CD4-positive, alpha-beta T cell (primary cell): ENCODE results near the gene LGALS14. TPM values are rescaled to one million over a fixed set of nuclear protein-coding genes. Genes with fewer than 3 reads are reported as not detected.

Experiments
- ATAC-seq: fragments of 200-7000 bp; cut with Tn5 transposase; one replicate; pipeline ENCODE4 v1.10.0; 2022; ENCODE audit warnings: mild to moderate bottlenecking; ENCODE audit not compliant: poor library complexity
- CTCF ChIA-PET: fragments of 350-600 bp; sonication (Branson Sonifier 250); formaldehyde crosslinking; loops from one replicate; lab custom pipeline; 2021; ENCODE audit warnings: antibody characterized with exemption, inconsistent platforms; lab: Charles Lee
- POLR2A ChIA-PET: fragments of 350-600 bp; sonication (Branson Sonifier 250); formaldehyde crosslinking; loops from one replicate; lab custom pipeline; 2021; ENCODE audit warnings: antibody characterized with exemption, inconsistent platforms; lab: Charles Lee
- DNase-seq, 14 experiments: peaks; one replicate each; pipeline ENCODE4 v3.0.0-alpha.2; 2013 to 2020; ENCODE audit warnings: mixed read lengths in 2 of 14
- H3K27ac ChIP-seq, 2 donors: one replicate each; pipeline versions ENCODE4 v1.5.1 to v1.7.0; 2013; ENCODE audit warnings: low read length in 2 of 2, low read depth in 1 of 2, mild to moderate bottlenecking in 1 of 2
- H3K27me3 ChIP-seq, 2 experiments: 1 replicate in 1 of 2; 2 replicates in 1 of 2; pipeline versions ENCODE4 v1.6.1 to v1.7.0; 2013; ENCODE audit warnings: low read length in 2 of 2, control low read depth in 1 of 2, mild to moderate bottlenecking in 1 of 2, moderate library complexity in 1 of 2; ENCODE audit not compliant: insufficient read depth in 2 of 2, control insufficient read depth in 1 of 2
- H3K36me3 ChIP-seq: one replicate; pipeline ENCODE4 v1.6.1; 2013; ENCODE audit warnings: low read length, control low read depth; ENCODE audit not compliant: insufficient read depth
- H3K4me1 ChIP-seq: one replicate; pipeline ENCODE4 v1.6.1; 2013; ENCODE audit warnings: low read length, control low read depth; ENCODE audit not compliant: insufficient read depth
- H3K4me3 ChIP-seq: one replicate; pipeline ENCODE4 v1.5.1; 2013; ENCODE audit warnings: mild to moderate bottlenecking, low read length, moderate library complexity
- H3K9me3 ChIP-seq, 2 experiments: 1 replicate in 1 of 2; 2 replicates in 1 of 2; pipeline versions ENCODE4 v1.6.1 to v1.7.0; 2013; ENCODE audit warnings: low read length in 2 of 2, mild to moderate bottlenecking in 2 of 2, control low read depth in 1 of 2, moderate library complexity in 1 of 2; ENCODE audit not compliant: control insufficient read depth in 1 of 2, insufficient read depth in 1 of 2
- H3K27ac Mint-ChIP-seq: one replicate; pipeline ENCODE4 v1.8.0; 2020; ENCODE audit warnings: mixed read lengths
- H3K27me3 Mint-ChIP-seq: one replicate; pipeline ENCODE4 v1.8.0; 2021; ENCODE audit warnings: mixed read lengths
- H3K36me3 Mint-ChIP-seq: one replicate; pipeline ENCODE4 v1.8.0; 2021; ENCODE audit warnings: low read depth, mixed read lengths
- H3K4me1 Mint-ChIP-seq: one replicate; pipeline ENCODE4 v1.8.0; 2021; ENCODE audit warnings: low read depth, mixed read lengths
- H3K4me3 Mint-ChIP-seq: one replicate; pipeline ENCODE4 v1.8.0; 2020; ENCODE audit warnings: mild to moderate bottlenecking, mixed read lengths
- H3K9me3 Mint-ChIP-seq: one replicate; pipeline ENCODE4 v1.8.0; 2020; ENCODE audit warnings: mixed read lengths
- intact Hi-C, 2 experiments: fragments of 100-400 bp; cut with DNase I in 1 of 2; cut with micrococcal nuclease in 1 of 2; formaldehyde crosslinking; loops; one replicate each; pipeline versions ENCODE4 v1.15.1 to v1.9.0; 2023 to 2025; cut with DNase I, micrococcal nuclease
- total RNA-seq, 174 experiments: library from RNA in 2 of 174; stranded (reverse) in 2 of 174; gene quantifications; one replicate each; pipeline ENCODE4 v1.2.3 and lab custom pipeline; 2021 to 2026
- TF ChIP-seq, protein P1 (sequence below): fragments of 200-600 bp; IDR thresholded peaks from one replicate; pipeline ENCODE4 v1.8.0; 2022; ENCODE audit warnings: antibody characterized with exemption, mild to moderate bottlenecking

The LGALS14 gene
- total RNA-seq, 2 experiments from 2014 or later, result not detected

- no peaks in the 10 kb centered on the region for H3K4me1 Mint-ChIP-seq
- Histone ChIP-seq H3K4me1 (no peaks in the 10 kb centered on the region), H3K36me3 (no peaks in the 10 kb centered on the region), H3K9me3 (no peaks in the 10 kb centered on the region), H3K4me3 (no peak overlapping the region), H3K27me3 (peaks cover 0 to under 1% of the 10 kb centered on the region in 2 experiments), H3K27ac (no peak overlapping the region)
- DNase-seq (no peak), ATAC-seq (no peak)
- TF ChIP-seq, protein P1, sequence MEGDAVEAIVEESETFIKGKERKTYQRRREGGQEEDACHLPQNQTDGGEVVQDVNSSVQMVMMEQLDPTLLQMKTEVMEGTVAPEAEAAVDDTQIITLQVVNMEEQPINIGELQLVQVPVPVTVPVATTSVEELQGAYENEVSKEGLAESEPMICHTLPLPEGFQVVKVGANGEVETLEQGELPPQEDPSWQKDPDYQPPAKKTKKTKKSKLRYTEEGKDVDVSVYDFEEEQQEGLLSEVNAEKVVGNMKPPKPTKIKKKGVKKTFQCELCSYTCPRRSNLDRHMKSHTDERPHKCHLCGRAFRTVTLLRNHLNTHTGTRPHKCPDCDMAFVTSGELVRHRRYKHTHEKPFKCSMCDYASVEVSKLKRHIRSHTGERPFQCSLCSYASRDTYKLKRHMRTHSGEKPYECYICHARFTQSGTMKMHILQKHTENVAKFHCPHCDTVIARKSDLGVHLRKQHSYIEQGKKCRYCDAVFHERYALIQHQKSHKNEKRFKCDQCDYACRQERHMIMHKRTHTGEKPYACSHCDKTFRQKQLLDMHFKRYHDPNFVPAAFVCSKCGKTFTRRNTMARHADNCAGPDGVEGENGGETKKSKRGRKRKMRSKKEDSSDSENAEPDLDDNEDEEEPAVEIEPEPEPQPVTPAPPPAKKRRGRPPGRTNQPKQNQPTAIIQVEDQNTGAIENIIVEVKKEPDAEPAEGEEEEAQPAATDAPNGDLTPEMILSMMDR, result no peak
- peaks cover 47% of the 10 kb centered on the region for H3K27me3 Mint-ChIP-seq
- H3K36me3 Mint-ChIP-seq, result no peaks in the 10 kb centered on the region
- POLR2A ChIA-PET, result no interaction called here
- H3K4me3 Mint-ChIP-seq, result no peak overlapping the region
- intact Hi-C loops, result no loop called here
- CTCF ChIA-PET, result no interaction called here
- H3K9me3 Mint-ChIP-seq, result no peaks in the 10 kb centered on the region
- H3K27ac Mint-ChIP-seq, result no peak overlapping the region
These were observed 21.7 kb downstream of the LGALS14 start for GRCh38 chr19:39725995-39726394.

- ATAC-seq (no peak), DNase-seq (no peak)
- no peaks in the 10 kb centered on the region for H3K36me3 ChIP-seq
- TF ChIP-seq, protein P1, result no peak
- no peak overlapping the region for H3K4me3 ChIP-seq
- H3K4me1 Mint-ChIP-seq, result no peaks in the 10 kb centered on the region
- no peak overlapping the region for H3K27ac Mint-ChIP-seq
- H3K9me3 ChIP-seq, result no peaks in the 10 kb centered on the region
- no peak overlapping the region for H3K4me3 Mint-ChIP-seq
- no peaks in the 10 kb centered on the region for H3K27me3 ChIP-seq
- CTCF ChIA-PET, result no interaction called here
- POLR2A ChIA-PET, result no interaction called here
- peaks cover 43% of the 10 kb centered on the region for H3K27me3 Mint-ChIP-seq
- no peaks in the 10 kb centered on the region for H3K4me1 ChIP-seq
- H3K36me3 Mint-ChIP-seq, result no peaks in the 10 kb centered on the region
- intact Hi-C loops, result no loop called here
- no peaks in the 10 kb centered on the region for H3K9me3 Mint-ChIP-seq
- H3K27ac ChIP-seq, result no peak overlapping the region
These were observed 23.0 kb downstream of the LGALS14 start for GRCh38 chr19:39727070-39727800.

DNA sequence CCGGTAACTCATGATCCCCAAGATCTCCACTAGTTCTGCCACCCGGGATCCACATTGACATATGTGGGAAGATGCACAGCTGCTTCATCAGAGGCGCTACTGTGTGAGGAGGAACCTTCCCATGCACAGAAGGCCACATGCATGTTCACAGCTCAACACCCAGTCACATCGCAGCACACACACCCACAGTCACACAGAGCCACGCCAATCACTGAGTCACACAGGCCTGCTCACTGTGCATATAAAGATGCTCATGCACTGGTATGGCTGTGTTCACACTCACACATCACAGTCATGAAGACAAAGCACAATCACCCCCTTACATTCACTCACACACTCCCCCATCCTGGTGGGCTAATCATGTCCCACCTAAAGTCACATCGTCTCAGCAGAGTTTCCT is 23.8 kb downstream of the LGALS14 start:
- Mint-ChIP-seq H3K4me1 (no peaks in the 10 kb centered on the region), H3K27ac (no peak overlapping the region), H3K4me3 (no peak overlapping the region), H3K36me3 (no peaks in the 10 kb centered on the region), H3K27me3 (peaks cover 35% of the 10 kb centered on the region), H3K9me3 (no peaks in the 10 kb centered on the region)
- Histone ChIP-seq H3K36me3 (no peaks in the 10 kb centered on the region), H3K27me3 (no peaks in the 10 kb centered on the region), H3K9me3 (no peaks in the 10 kb centered on the region), H3K4me1 (no peaks in the 10 kb centered on the region), H3K4me3 (no peak overlapping the region), H3K27ac (no peak overlapping the region)
- TF ChIP-seq, protein P1, result no peak
- ATAC-seq (no peak), DNase-seq (no peak)
- intact Hi-C loops, result no loop called here
- POLR2A ChIA-PET, result no interaction called here
- CTCF ChIA-PET, result no interaction called here
